Breast epithelium (tissue), 4 donors: Measurements from ENCODE around the gene C12orf60. TPM values are rescaled to one million over a fixed set of nuclear protein-coding genes. Genes with fewer than 3 reads are reported as not detected.

Experiments
- DNase-seq, 2 donors: peaks; one replicate each; pipeline ENCODE4 v3.0.0-alpha.2; 2019; ENCODE audit warnings: low spot score in 2 of 2
- H3K27ac ChIP-seq, 2 donors: fragments of 200-600 bp; sonication (generic) in 1 of 2; one replicate each; pipeline ENCODE4 v1.5.1; 2016 to 2019; ENCODE audit warnings: mild to moderate bottlenecking in 1 of 2
- H3K27me3 ChIP-seq, 2 donors: fragments of 200-600 bp; sonication (generic) in 1 of 2; one replicate each; pipeline versions ENCODE4 v1.5.1 to v1.6.0; 2017 to 2019; ENCODE audit warnings: control low read depth in 1 of 2, mild to moderate bottlenecking in 1 of 2
- H3K36me3 ChIP-seq: fragments of 200-600 bp; one replicate; pipeline ENCODE4 v1.5.1; 2019
- H3K4me1 ChIP-seq, 2 donors: fragments of 200-600 bp; sonication (generic); one replicate each; pipeline ENCODE4 v1.5.1; 2016 to 2019; ENCODE audit warnings: control low read depth in 1 of 2
- H3K4me3 ChIP-seq, 3 donors: fragments of 200-600 bp; sonication (generic); 1 replicate in 2 of 3; 2 replicates in 1 of 3; pipeline ENCODE4 v1.5.1; 2016 to 2019; ENCODE audit warnings: mild to moderate bottlenecking in 3 of 3, moderate library complexity in 2 of 3
- H3K9me3 ChIP-seq, 2 donors: fragments of 200-600 bp; sonication (generic) in 1 of 2; one replicate each; pipeline ENCODE4 v1.5.1; 2016 to 2019; ENCODE audit warnings: control low read depth in 1 of 2
- CTCF ChIP-seq, 3 donors: fragments of 450-650 bp; IDR thresholded peaks; one replicate each; pipeline ENCODE4 v1.5.1; 2016 to 2017; ENCODE audit warnings: antibody characterized with exemption in 3 of 3, mild to moderate bottlenecking in 3 of 3, moderate library complexity in 3 of 3
- POLR2A ChIP-seq: fragments of 450-650 bp; IDR thresholded peaks from one replicate; pipeline ENCODE4 v1.6.1; 2016; ENCODE audit warnings: antibody characterized with exemption, mild to moderate bottlenecking, moderate library complexity
- POLR2AphosphoS5 ChIP-seq, 3 donors: sonication (generic); formaldehyde crosslinking; IDR thresholded peaks; one replicate each; pipeline ENCODE4 v1.6.1; 2017; ENCODE audit warnings: antibody characterized with exemption in 3 of 3
- intact Hi-C: fragments of 100-400 bp; cut with DNase I; formaldehyde crosslinking; loops from one replicate; pipeline ENCODE4 v1.15.1; 2023; ENCODE audit warnings: low total_unique reads
- total RNA-seq, 3 donors: library from RNA; depleted of rRNA; stranded (reverse); fragments of >200 nt; gene quantifications; one replicate each; pipeline ENCODE4 v1.1.0, GENCODE V29; 2016

Gene C12orf60
- total RNA-seq, 3 donors from 2014 or later: 1.4 to 2.3 (median 1.6) TPM

GRCh38 chr12:14853961-14854360, 50.5 kb downstream of the C12orf60 start:
- H3K4me3 ChIP-seq: no peak overlapping the region
- H3K9me3 ChIP-seq: no peaks in the 10 kb centered on the region
- H3K27me3 ChIP-seq: no peaks in the 10 kb centered on the region
- DNase-seq: no peak
- H3K4me1 ChIP-seq: no peaks in the 10 kb centered on the region
- H3K36me3 ChIP-seq: no peaks in the 10 kb centered on the region
- no peak overlapping the region for H3K27ac ChIP-seq
- intact Hi-C loops: no loop called here
- no peak for TF ChIP-seq POLR2AphosphoS5 (IDR thresholded peaks at IDR 0.05)
- no peak for TF ChIP-seq CTCF (IDR thresholded peaks at IDR 0.05)
- TF ChIP-seq POLR2A: no peak

- H3K27ac ChIP-seq: peak overlapping the region in 1 of 2 donors; percentile 71
- H3K36me3 ChIP-seq: no peaks in the 10 kb centered on the region
- H3K4me3 ChIP-seq: no peak overlapping the region
- no peaks in the 10 kb centered on the region for H3K27me3 ChIP-seq
- no peaks in the 10 kb centered on the region for H3K4me1 ChIP-seq
- no peak for TF ChIP-seq POLR2AphosphoS5 (IDR thresholded peaks at IDR 0.05)
- no peaks in the 10 kb centered on the region for H3K9me3 ChIP-seq
- no peak for DNase-seq
- intact Hi-C loops: no loop called here
Measured at GRCh38 chr12:14854586-14855183, 51.2 kb downstream of the C12orf60 start.

- DNase-seq: no peak
- intact Hi-C loops: no loop called here
- Histone ChIP-seq H3K9me3 (peaks cover 0 to 15% of the 10 kb centered on the region in 2 donors), H3K27me3 (no peaks in the 10 kb centered on the region), H3K4me3 (no peak overlapping the region), H3K36me3 (no peaks in the 10 kb centered on the region), H3K27ac (no peak overlapping the region), H3K4me1 (no peaks in the 10 kb centered on the region)
- TF ChIP-seq POLR2A: no peak
- no peak for TF ChIP-seq CTCF (IDR thresholded peaks at IDR 0.05)
- no peak for TF ChIP-seq POLR2AphosphoS5 (IDR thresholded peaks at IDR 0.05)
Measured at GRCh38 chr12:14858513-14858912, 55.0 kb downstream of the C12orf60 start.

- intact Hi-C loops: no loop called here
- no peak for TF ChIP-seq CTCF (IDR thresholded peaks at IDR 0.05)
- no peak for TF ChIP-seq POLR2AphosphoS5 (IDR thresholded peaks at IDR 0.05)
- no peak for TF ChIP-seq POLR2A
- no peaks in the 10 kb centered on the region for H3K36me3 ChIP-seq
Measured at GRCh38 chr12:14860490-14860889, 57.0 kb downstream of the C12orf60 start.

GRCh38 chr12:14868916-14869506, 65.5 kb downstream of the C12orf60 start:
- Histone ChIP-seq H3K4me1 (no peaks in the 10 kb centered on the region), H3K4me3 (no peak overlapping the region), H3K27me3 (no peaks in the 10 kb centered on the region), H3K27ac (no peak overlapping the region), H3K36me3 (no peaks in the 10 kb centered on the region), H3K9me3 (peaks cover 0 to 4% of the 10 kb centered on the region in 2 donors)
- TF ChIP-seq CTCF (IDR thresholded peaks at IDR 0.05) (no peak), POLR2AphosphoS5 (IDR thresholded peaks at IDR 0.05) (no peak), POLR2A (no peak)
- no peak for DNase-seq
- intact Hi-C loops: no loop called here

More at GRCh38 chr12:14860490-14860889, 57.0 kb downstream of the C12orf60 start:
- Histone ChIP-seq H3K9me3 (peaks cover 0 to 15% of the 10 kb centered on the region in 2 donors), H3K4me1 (no peaks in the 10 kb centered on the region), H3K4me3 (no peak overlapping the region), H3K27me3 (no peaks in the 10 kb centered on the region), H3K27ac (no peak overlapping the region)
- DNase-seq: no peak
